NCI-H2196 treated with DMSO at 0.1 percent for 48 hours (cell line): ENCODE data around the gene SMIM3.
"Not testable (repeated sequence)": the region's sequence is repeated elsewhere in the genome, so short reads cannot be mapped to it uniquely, and the experiment has no call there.

Source experiments
- DNase-seq: peaks from one replicate; lab custom pipeline; 2025; ENCODE audit not compliant: unreplicated experiment; lab: John Stamatoyannopoulos, UW

The SMIM3 gene

GRCh38 chr5:150778517-150779396 lies at the start of gene SMIM3:
SMIM3 (plus strand) TSS chr5:150778757; CDS start chr5:150795441, 16,684 bp downstream.
- peak; percentile 38 for DNase-seq

GRCh38 chr5:150729859-150730258 lies 48.7 kb upstream of the SMIM3 start:
- DNase-seq, result no peak

- no peak for DNase-seq
Observed at GRCh38 chr5:150731669-150732242, 46.8 kb upstream of the SMIM3 start.

GRCh38 chr5:150734579-150735384 lies 43.8 kb upstream of the SMIM3 start:
- DNase-seq, result no peak

- no peak for DNase-seq
Observed at GRCh38 chr5:150738862-150739261, 39.7 kb upstream of the SMIM3 start.

- no peak for DNase-seq
Observed at GRCh38 chr5:150740992-150741391, 37.6 kb upstream of the SMIM3 start.

GRCh38 chr5:150742455-150743141 lies 36.0 kb upstream of the SMIM3 start:
- not testable (repeated sequence) for DNase-seq

- not testable (repeated sequence) for DNase-seq
Observed at GRCh38 chr5:150743142-150743488, 35.4 kb upstream of the SMIM3 start.

- no peak for DNase-seq
Observed at GRCh38 chr5:150750469-150750868, 28.1 kb upstream of the SMIM3 start.

- no peak for DNase-seq
Observed at GRCh38 chr5:150751096-150751891, 27.3 kb upstream of the SMIM3 start.

- no peak for DNase-seq
Observed at GRCh38 chr5:150753463-150753862, 25.1 kb upstream of the SMIM3 start.

- no peak for DNase-seq
Observed at GRCh38 chr5:150753863-150754262, 24.7 kb upstream of the SMIM3 start.

GRCh38 chr5:150757087-150757649 lies 21.4 kb upstream of the SMIM3 start:
- DNase-seq, result no peak

GRCh38 chr5:150758203-150758530 lies 20.4 kb upstream of the SMIM3 start:
- DNase-seq, result no peak

- DNase-seq, result peak; percentile 98
Observed at GRCh38 chr5:150758531-150759333, 19.8 kb upstream of the SMIM3 start, which contains the start of gene DCTN4. DCTN4 (minus strand) TSS chr5:150759017; CDS start chr5:150758993, 24 bp downstream.

- DNase-seq, result no peak
Observed at GRCh38 chr5:150759334-150759583, 19.3 kb upstream of the SMIM3 start.

GRCh38 chr5:150762211-150762610 lies 16.3 kb upstream of the SMIM3 start:
- no peak for DNase-seq

GRCh38 chr5:150763023-150763769 lies 15.4 kb upstream of the SMIM3 start:
- peak; percentile 44 for DNase-seq

- no peak for DNase-seq
Observed at GRCh38 chr5:150764530-150764929, 14.0 kb upstream of the SMIM3 start.
